Smooth muscle cell (in vitro differentiated cells): Measurements from ENCODE around the gene INTS3. TPM values are rescaled to one million over a fixed set of nuclear protein-coding genes. Genes with fewer than 3 reads are reported as not detected.

Source experiments
- DNase-seq: peaks from one replicate; lab custom pipeline; 2025; ENCODE audit not compliant: unreplicated experiment; lab: John Stamatoyannopoulos, UW
- H2AFZ ChIP-seq: fragments of 200-600 bp; sonication (generic); 2 replicates; pipeline ENCODE4 v1.6.0; 2016; ENCODE audit warnings: antibody characterized with exemption, low read depth, mild to moderate bottlenecking
- H3F3A ChIP-seq: fragments of 200-600 bp; sonication (generic); 2 replicates; pipeline ENCODE4 v1.6.0; 2017; ENCODE audit warnings: antibody characterized with exemption, low read depth
- H3K27ac ChIP-seq: fragments of 200-600 bp; sonication (generic); 2 replicates; pipeline ENCODE4 v1.5.1; 2016; ENCODE audit warnings: low read depth, mild to moderate bottlenecking
- H3K27me3 ChIP-seq: fragments of 200-600 bp; sonication (generic); 2 replicates; pipeline ENCODE4 v1.6.1; 2016; ENCODE audit warnings: low read depth, mild to moderate bottlenecking
- H3K36me3 ChIP-seq: fragments of 200-600 bp; sonication (generic); 2 replicates; pipeline ENCODE4 v1.5.1; 2016; ENCODE audit warnings: low read depth
- H3K4me1 ChIP-seq: fragments of 200-600 bp; sonication (generic); 2 replicates; pipeline ENCODE4 v1.5.1; 2016; ENCODE audit warnings: low read depth
- H3K4me2 ChIP-seq: fragments of 200-600 bp; sonication (generic); 2 replicates; pipeline ENCODE4 v1.6.0; 2016; ENCODE audit warnings: mild to moderate bottlenecking
- H3K4me3 ChIP-seq: fragments of 200-600 bp; sonication (generic); 2 replicates; pipeline ENCODE4 v1.5.1; 2016; ENCODE audit warnings: mild to moderate bottlenecking
- H3K79me2 ChIP-seq: fragments of 200-600 bp; sonication (generic); 2 replicates; pipeline ENCODE4 v1.6.0; 2016; ENCODE audit warnings: low read depth, mild to moderate bottlenecking
- H3K9ac ChIP-seq: fragments of 200-600 bp; sonication (generic); 2 replicates; pipeline ENCODE4 v1.6.0; 2016; ENCODE audit warnings: low read depth
- H3K9me3 ChIP-seq: fragments of 200-600 bp; sonication (generic); replicated peaks from 2 replicates; pipeline ENCODE4 v1.5.1; 2016; ENCODE audit warnings: low read depth
- H4K20me1 ChIP-seq: fragments of 200-600 bp; sonication (generic); 2 replicates; pipeline ENCODE4 v1.6.0; 2016; ENCODE audit warnings: low read depth
- WGBS: methylation state at CpG from one replicate; pipeline ENCODE4 v1.1.7; 2016; ENCODE audit warnings: low lambda C conversion rate; 5-methylcytosine and 5-hydroxymethylcytosine counted together
- polyA plus RNA-seq: library from polyadenylated mRNA; unstranded; fragments of >200 nt; fragmentation: Nextera tagmentation; extraction: Ambion mirVana; gene quantifications from 2 replicates; pipeline ENCODE4 v1.2.1, GENCODE V29; 2016
- total RNA-seq: library from RNA; depleted of rRNA; stranded (reverse); fragments of >200 nt; gene quantifications from 2 replicates; pipeline ENCODE4 v1.2.3, GENCODE V29; 2014
- TF ChIP-seq, protein P1 (sequence below): fragments of 200-600 bp; sonication (generic); IDR thresholded peaks from 2 replicates; pipeline ENCODE4 v1.5.1; 2017; ENCODE audit warnings: borderline replicate concordance, mild to moderate bottlenecking, antibody characterized with exemption; ENCODE audit not compliant: insufficient read depth, poor library complexity, severe bottlenecking

INTS3 gene
- total and polyA plus RNA-seq, 2 experiments from 2014 or later = 22.3 to 33.6 TPM

- Histone ChIP-seq H4K20me1 (no peaks in the 10 kb centered on the region), H3F3A (no peaks in the 10 kb centered on the region), H3K36me3 (no peaks in the 10 kb centered on the region), H3K4me2 (peak overlapping the region; percentile 89), H3K4me1 (peaks cover 4% of the 10 kb centered on the region), H3K9ac (peak overlapping the region; percentile 73), H2AFZ (peak overlapping the region; percentile 64), H3K27ac (peak overlapping the region; percentile 83), H3K27me3 (no peaks in the 10 kb centered on the region), H3K4me3 (peak overlapping the region; percentile 76), H3K79me2 (peaks cover 13% of the 10 kb centered on the region), H3K9me3 (no peaks in the 10 kb centered on the region)
- WGBS = 1% methylated on average over 55 of the region's 61 CpGs
- TF ChIP-seq, protein P1, sequence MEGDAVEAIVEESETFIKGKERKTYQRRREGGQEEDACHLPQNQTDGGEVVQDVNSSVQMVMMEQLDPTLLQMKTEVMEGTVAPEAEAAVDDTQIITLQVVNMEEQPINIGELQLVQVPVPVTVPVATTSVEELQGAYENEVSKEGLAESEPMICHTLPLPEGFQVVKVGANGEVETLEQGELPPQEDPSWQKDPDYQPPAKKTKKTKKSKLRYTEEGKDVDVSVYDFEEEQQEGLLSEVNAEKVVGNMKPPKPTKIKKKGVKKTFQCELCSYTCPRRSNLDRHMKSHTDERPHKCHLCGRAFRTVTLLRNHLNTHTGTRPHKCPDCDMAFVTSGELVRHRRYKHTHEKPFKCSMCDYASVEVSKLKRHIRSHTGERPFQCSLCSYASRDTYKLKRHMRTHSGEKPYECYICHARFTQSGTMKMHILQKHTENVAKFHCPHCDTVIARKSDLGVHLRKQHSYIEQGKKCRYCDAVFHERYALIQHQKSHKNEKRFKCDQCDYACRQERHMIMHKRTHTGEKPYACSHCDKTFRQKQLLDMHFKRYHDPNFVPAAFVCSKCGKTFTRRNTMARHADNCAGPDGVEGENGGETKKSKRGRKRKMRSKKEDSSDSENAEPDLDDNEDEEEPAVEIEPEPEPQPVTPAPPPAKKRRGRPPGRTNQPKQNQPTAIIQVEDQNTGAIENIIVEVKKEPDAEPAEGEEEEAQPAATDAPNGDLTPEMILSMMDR = no peak
- DNase-seq = peak; percentile 86
Observed at GRCh38 chr1:153783233-153784190, 55.7 kb downstream of the INTS3 start.

- H3F3A ChIP-seq = peaks cover 4% of the 10 kb centered on the region
Observed at GRCh38 chr1:153786038-153786790, 58.4 kb downstream of the INTS3 start.

GRCh38 chr1:153789478-153790034, 61.7 kb downstream of the INTS3 start:
- Histone ChIP-seq H3K4me3 (peak overlapping the region; percentile 46), H4K20me1 (no peaks in the 10 kb centered on the region), H2AFZ (no peak overlapping the region), H3K27ac (peak overlapping the region; percentile 98), H3K4me1 (peaks cover 20% of the 10 kb centered on the region), H3K36me3 (no peaks in the 10 kb centered on the region), H3K27me3 (no peaks in the 10 kb centered on the region), H3K4me2 (peak overlapping the region; percentile 88), H3K9me3 (no peaks in the 10 kb centered on the region), H3K79me2 (peaks cover 19% of the 10 kb centered on the region), H3F3A (peaks cover 9% of the 10 kb centered on the region), H3K9ac (peak overlapping the region; percentile 92)
- TF ChIP-seq, protein P1 = no peak
- WGBS = 43% methylated on average over 22 of the region's 22 CpGs
- no peak for DNase-seq

More at GRCh38 chr1:153786038-153786790, 58.4 kb downstream of the INTS3 start:
- no peak for DNase-seq
- Histone ChIP-seq H3K9ac (no peak overlapping the region), H3K4me2 (no peak overlapping the region), H3K27ac (no peak overlapping the region), H3K27me3 (no peaks in the 10 kb centered on the region), H3K36me3 (no peaks in the 10 kb centered on the region), H3K4me3 (no peak overlapping the region), H3K79me2 (peaks cover 22% of the 10 kb centered on the region), H2AFZ (no peak overlapping the region), H3K4me1 (peaks cover 4% of the 10 kb centered on the region), H3K9me3 (no peaks in the 10 kb centered on the region), H4K20me1 (no peaks in the 10 kb centered on the region)
- 94% methylated on average over 3 of the region's 4 CpGs for WGBS
- TF ChIP-seq, protein P1 = no peak
